Measurements from ENCODE around the gene SLC38A5. TPM values are rescaled to one million over a fixed set of nuclear protein-coding genes. Genes with fewer than 3 reads are reported as not detected.

Gene SLC38A5
- total and polyA plus RNA-seq, 9 of the 15 experiments (the other 6 are each of a cell fraction or from before 2014, with no cell fraction given): 9.3 to 228 (median 142) TPM

- no peak for FAIRE-seq
- no TSS peak for BruUV-seq (replicated peaks)
- H3K36me3 ChIP-seq (ENCODE audit: control insufficient read depth, insufficient read depth, low read length): no peaks in the 10 kb centered on the region; the same call in 2 of the 3 replicates
These were observed 45.8 kb upstream of the SLC38A5 start for GRCh38 chrX:48515842-48516241.

More at GRCh38 chrX:48515842-48516241, 45.8 kb upstream of the SLC38A5 start:
- intact Hi-C loops (cut with micrococcal nuclease): no loop called here
- no peaks in the 10 kb centered on the region for H3K27me3 ChIP-seq (ENCODE audit: control insufficient read depth in 2 of 2, insufficient read depth in 2 of 2, low read length in 2 of 2)
- in situ Hi-C loops (cut with MboI): no loop called here
- H3K4me1 ChIP-seq (replicated peaks in 1 of 2; ENCODE audit: control insufficient read depth in 2 of 2, insufficient read depth in 2 of 2, low read length in 2 of 2): peaks cover 17 to 29% of the 10 kb centered on the region in 2 experiments; a peak in 4 of 5 replicates
- 90% methylated on average over 6 of the region's 10 CpGs for WGBS (ENCODE audit: insufficient coverage, low coverage, missing lambda C conversion rate)
- ChIA-PET POLR2A (interaction anchor here (0.7 to 1.1 kb wide), 2 partner anchors 11 to 13 kb away, joined by 3 to 4 read pairs; no protein-coding TSS in a partner anchor), CTCF (ENCODE audit: low intra/inter-chr PET ratio) (no interaction called here)
- no peak overlapping the region for H3K27ac ChIP-seq (ENCODE audit: extremely low read depth, low read depth, low read length)
- no peaks in the 10 kb centered on the region for H4K20me1 ChIP-seq (replicated peaks; ENCODE audit: control insufficient read depth, insufficient read depth, low read length)
- no peak overlapping the region for H3K4me2 ChIP-seq (ENCODE audit: insufficient read depth, low read length)
- H2AFZ ChIP-seq (ENCODE audit: low read depth, low read length): no peak overlapping the region
- H3K9me3 ChIP-seq (replicated peaks; ENCODE audit: control insufficient read depth, insufficient read depth, low read depth, low read length): no peaks in the 10 kb centered on the region
- TF ChIP-seq RBM25 (IDR thresholded peaks at IDR 0.05; ENCODE audit: low read depth, low read length, severe bottlenecking) (no peak), SREBF2 (CRISPR knock-in tag; IDR thresholded peaks at IDR 0.05) (no peak), PHTF2 (CRISPR knock-in tag; IDR thresholded peaks at IDR 0.05) (no peak), HNRNPL (IDR thresholded peaks at IDR 0.05; ENCODE audit: low read depth, low read length) (no peak), BACH1 (tag; IDR thresholded peaks at IDR 0.05) (no peak), ZNF165 (CRISPR knock-in tag; IDR thresholded peaks at IDR 0.05; ENCODE audit: borderline replicate concordance) (no peak), U2AF1 (optimal IDR thresholded peaks at IDR 0.05; ENCODE audit: low read depth, low read length) (no peak), RREB1 (CRISPR knock-in tag; IDR thresholded peaks at IDR 0.05) (no peak)
- peaks cover 4% of the 10 kb centered on the region for H3K9me1 ChIP-seq (ENCODE audit: control insufficient read depth, insufficient read depth, low read length)
- DNase-seq (ENCODE audit: extremely low read depth in 1 of 4, low spot score in 3 of 4) (no peak), ATAC-seq (no peak)
- H3K9ac ChIP-seq (ENCODE audit: insufficient read depth in 1 of 2, low read depth in 2 of 2, low read length in 2 of 2): peak overlapping the region in 1 of 2 experiments; percentile 52; a peak in 1 of 4 replicates
- no peak overlapping the region for H3K4me3 ChIP-seq
- no peaks in the 10 kb centered on the region for H3K79me2 ChIP-seq (ENCODE audit: control insufficient read depth, insufficient read depth, low read length)

Data from K562 (cell line).